Measurements from ENCODE around the gene TAS2R20.

TAS2R20 gene

DNA sequence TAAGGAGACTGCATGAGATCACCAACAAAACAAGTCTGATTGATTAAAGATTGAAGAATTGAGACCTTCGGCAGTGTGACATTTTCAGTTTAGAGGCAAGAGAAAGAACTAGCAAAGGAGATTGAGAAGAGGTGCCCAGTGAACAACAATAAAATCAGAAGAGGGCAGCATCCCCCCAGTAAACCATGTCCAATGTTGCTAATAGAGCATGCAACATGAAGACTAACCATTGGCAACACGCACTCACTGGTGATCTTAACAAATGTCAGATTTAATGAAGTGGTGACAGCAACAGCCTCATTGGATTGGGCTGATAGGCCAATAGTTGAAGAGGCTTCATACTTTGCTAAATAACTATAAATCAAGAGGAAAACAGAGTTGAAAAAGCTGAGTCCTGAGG, 38.3 kb downstream of the TAS2R20 start:
- no peak for DNase-seq (ENCODE audit: low spot score)

DNA sequence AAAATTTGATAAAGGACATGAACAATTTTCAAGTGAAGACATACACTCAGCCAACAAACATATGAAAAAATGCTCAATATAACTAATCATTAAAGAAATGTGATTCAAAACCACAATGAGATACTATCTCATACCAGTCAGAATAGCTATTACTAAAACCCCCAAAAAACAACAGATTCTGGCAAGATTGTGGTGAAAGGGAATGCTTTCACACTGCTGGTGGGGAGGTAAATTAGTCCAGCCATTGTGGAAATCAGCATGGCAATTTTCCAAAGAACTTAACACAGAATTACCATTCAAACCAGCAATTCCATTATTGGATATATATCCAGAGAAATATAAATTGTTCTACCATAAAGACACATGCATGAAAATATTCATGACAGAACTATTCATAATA, 40.4 kb downstream of the TAS2R20 start:
- DNase-seq (ENCODE audit: low spot score) = no peak

DNA sequence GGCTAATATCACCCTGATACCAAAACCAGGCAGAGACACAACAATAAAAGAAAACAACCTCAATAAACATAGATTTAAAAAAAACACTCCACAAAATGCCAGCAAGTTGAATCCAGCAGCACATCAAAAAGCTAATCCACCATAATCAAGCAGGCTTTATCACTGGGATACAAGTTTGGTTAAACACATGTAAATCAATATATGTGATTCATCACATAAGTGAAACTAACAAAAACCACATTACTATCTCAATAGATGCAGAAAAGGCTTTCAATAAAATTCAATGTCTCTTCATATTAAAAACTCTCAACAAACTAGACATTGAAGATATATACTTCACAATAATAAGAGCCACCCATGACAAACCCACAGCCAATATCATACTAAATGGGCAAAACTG, 42.0 kb downstream of the TAS2R20 start:
- no peak for DNase-seq (ENCODE audit: low spot score)

- DNase-seq (ENCODE audit: low spot score) = no peak
These were observed 45.5 kb downstream of the TAS2R20 start for GRCh38 chr12:10952645-10953044.
